Liver (tissue), 3 donors: ENCODE data around the gene MAGIX.

Source experiments
- CTCF ChIP-seq: fragments of 150-350 bp; IDR thresholded peaks from 2 replicates; pipeline ENCODE4 v1.5.1; 2017; ENCODE audit warnings: improper control_type of control experiment, low read depth, low read length; ENCODE audit not compliant: missing input control
- MAX ChIP-seq: IDR thresholded peaks from 2 replicates; pipeline ENCODE4 v1.6.1; 2016; ENCODE audit warnings: antibody characterized with exemption
- RXRA ChIP-seq, 2 donors: IDR thresholded peaks; 2 replicates each; pipeline ENCODE4 v1.6.1; 2017 to 2018; ENCODE audit warnings: antibody characterized with exemption in 2 of 2, mild to moderate bottlenecking in 1 of 2
- YY1 ChIP-seq: IDR thresholded peaks from 2 replicates; pipeline ENCODE4 v1.6.1; 2016; ENCODE audit warnings: antibody characterized with exemption, mild to moderate bottlenecking
- donor health status: healthy.
- donor health status: healthy.

DNA sequence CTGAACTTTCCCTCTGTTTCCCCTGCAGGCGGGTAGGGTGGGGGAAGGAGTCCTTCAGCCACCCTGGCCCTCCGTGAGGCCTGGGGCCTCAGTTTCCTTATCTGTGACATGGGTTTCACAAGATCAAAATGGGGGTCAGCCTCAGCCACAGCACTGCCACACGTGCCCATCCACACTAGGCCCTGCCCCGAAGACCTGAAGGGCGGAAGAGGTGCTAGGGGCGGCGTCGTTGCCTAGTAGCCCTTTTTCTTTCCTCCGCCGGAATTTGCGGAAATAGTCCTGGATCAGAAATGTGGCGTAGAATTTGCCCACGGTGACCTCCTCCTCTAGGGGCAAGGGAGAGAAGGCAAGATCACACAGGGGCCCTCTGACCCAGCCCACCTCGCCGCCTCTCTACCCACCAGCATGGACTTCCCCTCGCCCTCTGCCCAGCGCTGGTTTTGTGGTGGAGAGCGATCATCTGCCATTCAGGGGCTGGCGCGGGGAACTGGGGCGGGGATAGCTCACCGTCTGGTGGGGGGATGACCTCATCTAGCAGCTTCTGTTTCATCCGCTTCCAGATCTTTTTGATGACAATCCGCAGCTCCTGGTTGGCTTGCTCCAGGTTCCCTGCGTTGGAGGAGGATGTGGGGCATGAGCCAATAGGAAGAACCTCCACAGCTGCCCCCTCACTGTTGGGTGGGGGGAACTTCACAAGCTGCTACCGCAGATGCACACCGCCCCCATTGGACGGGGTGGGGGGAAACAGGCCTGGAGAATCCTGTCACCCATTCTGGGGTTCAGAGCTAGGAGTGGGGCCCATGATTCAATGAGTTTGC, 47.1 kb downstream of the MAGIX start:
- no peak for TF ChIP-seq RXRA (IDR thresholded peaks at IDR 0.05)
- no peak for TF ChIP-seq CTCF
- TF ChIP-seq MAX: no peak
- TF ChIP-seq YY1: no peak
